IMR-90 (cell line): Measurements from ENCODE around the gene GALNT16. TPM values are rescaled to one million over a fixed set of nuclear protein-coding genes. Genes with fewer than 3 reads are reported as not detected.

Experiments used
- ATAC-seq: fragments of 200-7000 bp; cut with Tn5 transposase; 2 replicates; pipeline ENCODE4 v1.9.1; 2020; ENCODE audit warnings: low read depth, mild to moderate bottlenecking, moderate library complexity
- BruUV-seq: library from RNA; stranded (reverse); fragments of 400-500 nt; replicated peaks from 2 replicates; lab custom pipeline; 2021; lab: Mats Ljungman, UMichigan
- CTCF ChIA-PET: fragments of 300-600 bp; formaldehyde crosslinking; extraction: SDS; loops from one replicate; lab custom pipeline; 2021; ENCODE audit warnings: antibody characterized with exemption; lab: Yijun Ruan, JAX
- POLR2A ChIA-PET: fragments of 300-600 bp; sonication (Branson Sonifier 250); formaldehyde crosslinking; loops from one replicate; lab custom pipeline; 2022; ENCODE audit warnings: antibody characterized with exemption; ENCODE audit not compliant: unreplicated experiment; lab: Charles Lee
- DNase-seq: peaks from one replicate; pipeline ENCODE4 v3.0.0; 2013
- H2AFZ ChIP-seq: replicated peaks from 2 replicates; pipeline ENCODE3; 2013; ENCODE audit warnings: low read length, mild to moderate bottlenecking; ENCODE audit not compliant: poor library complexity
- H2AK5ac ChIP-seq: 2 replicates; pipeline ENCODE4 v1.6.1; 2013; ENCODE audit warnings: low read depth, low read length, inconsistent platforms
- H2AK9ac ChIP-seq: replicated peaks from 2 replicates; pipeline ENCODE3; 2013; ENCODE audit warnings: mild to moderate bottlenecking, low read depth, low read length, moderate library complexity; ENCODE audit not compliant: poor library complexity
- H2BK120ac ChIP-seq: 2 replicates; pipeline ENCODE4 v1.6.1; 2013; ENCODE audit warnings: low read depth, low read length, inconsistent platforms
- H2BK15ac ChIP-seq: 3 replicates; pipeline ENCODE4 v1.6.1; 2013; ENCODE audit warnings: low read depth, low read length, inconsistent platforms
- H2BK20ac ChIP-seq: 2 replicates; pipeline ENCODE4 v1.6.1; 2013; ENCODE audit warnings: low read depth, mild to moderate bottlenecking, inconsistent platforms, low read length, moderate library complexity
- H2BK5ac ChIP-seq: 2 replicates; pipeline ENCODE4 v1.6.1; 2013; ENCODE audit warnings: mild to moderate bottlenecking, low read depth, low read length, inconsistent platforms; ENCODE audit not compliant: poor library complexity, severe bottlenecking
- H3K14ac ChIP-seq: replicated peaks from 2 replicates; pipeline ENCODE4 v1.6.1; 2013; ENCODE audit warnings: low read depth, low read length, inconsistent platforms
- H3K18ac ChIP-seq: 2 replicates; pipeline ENCODE4 v1.6.1; 2013; ENCODE audit warnings: low read depth, low read length, control low read depth
- H3K23ac ChIP-seq: 2 replicates; pipeline ENCODE4 v1.6.1; 2013; ENCODE audit warnings: low read depth, low read length, inconsistent platforms
- H3K27ac ChIP-seq: 2 replicates; pipeline ENCODE4 v1.5.1; 2013; ENCODE audit warnings: mild to moderate bottlenecking, control low read depth, low read length; ENCODE audit not compliant: insufficient read depth
- H3K27me3 ChIP-seq: 2 replicates; pipeline ENCODE4 v1.6.1; 2013; ENCODE audit warnings: low read length; ENCODE audit not compliant: control insufficient read depth, insufficient read depth
- H3K36me3 ChIP-seq: 2 replicates; pipeline ENCODE4 v1.6.1; 2013; ENCODE audit warnings: low read length, mixed read lengths; ENCODE audit not compliant: control insufficient read depth, insufficient read depth
- H3K4ac ChIP-seq: 2 replicates; pipeline ENCODE4 v1.6.1; 2013; ENCODE audit warnings: low read depth, low read length, inconsistent platforms
- H3K4me1 ChIP-seq: 2 replicates; pipeline ENCODE4 v1.6.1; 2013; ENCODE audit warnings: low read length, mixed read lengths; ENCODE audit not compliant: control insufficient read depth, insufficient read depth
- H3K4me2 ChIP-seq: 2 replicates; pipeline ENCODE4 v1.6.1; 2013; ENCODE audit warnings: low read depth, mild to moderate bottlenecking, control low read depth, low read length, moderate library complexity
- H3K4me3 ChIP-seq: 2 replicates; pipeline ENCODE4 v1.5.1; 2013; ENCODE audit warnings: low read depth, mild to moderate bottlenecking, control low read depth, low read length, moderate library complexity; ENCODE audit not compliant: insufficient read depth
- H3K56ac ChIP-seq: 2 replicates; pipeline ENCODE4 v1.6.1; 2013; ENCODE audit warnings: low read length, inconsistent platforms; ENCODE audit not compliant: insufficient read depth; ENCODE audit errors: extremely low read depth
- H3K79me1 ChIP-seq, 2 experiments: 2 replicates each; pipeline ENCODE4 v1.6.1; 2013; ENCODE audit warnings: low read length in 2 of 2, inconsistent platforms in 1 of 2, low read depth in 1 of 2
- H3K9ac ChIP-seq: 2 replicates; pipeline ENCODE4 v1.6.1; 2013; ENCODE audit warnings: low read depth, low read length, control low read depth
- H3K9me1 ChIP-seq: 2 replicates; pipeline ENCODE4 v1.6.1; 2013; ENCODE audit warnings: low read length, inconsistent platforms; ENCODE audit not compliant: insufficient read depth
- H3K9me3 ChIP-seq: 2 replicates; pipeline ENCODE4 v1.6.1; 2013; ENCODE audit warnings: low read length; ENCODE audit not compliant: control insufficient read depth, insufficient read depth
- H4K20me1 ChIP-seq: 2 replicates; pipeline ENCODE4 v1.6.1; 2013; ENCODE audit warnings: low read length, inconsistent platforms; ENCODE audit not compliant: insufficient read depth
- H4K5ac ChIP-seq: 2 replicates; pipeline ENCODE4 v1.6.1; 2013; ENCODE audit warnings: mild to moderate bottlenecking, low read depth, low read length, control low read depth
- H4K8ac ChIP-seq, 2 experiments: 2 replicates each; pipeline ENCODE4 v1.6.1; 2013; ENCODE audit warnings: low read depth in 2 of 2, low read length in 2 of 2, control low read depth in 1 of 2, inconsistent platforms in 1 of 2
- H4K91ac ChIP-seq: 2 replicates; pipeline ENCODE4 v1.6.1; 2013; ENCODE audit warnings: low read depth, low read length, inconsistent platforms; ENCODE audit not compliant: insufficient read depth
- CEBPB ChIP-seq: IDR thresholded peaks from 2 replicates; pipeline ENCODE4 v1.6.1; 2012; ENCODE audit warnings: low read depth, low read length, improper control_type of control experiment
- FOS ChIP-seq: fragments of 150-350 bp; IDR thresholded peaks from 2 replicates; pipeline ENCODE4 v1.6.1; 2016; ENCODE audit warnings: low read depth, low read length
- MAFK ChIP-seq: IDR thresholded peaks from 2 replicates; pipeline ENCODE4 v1.6.1; 2012; ENCODE audit warnings: low read depth, low read length, improper control_type of control experiment
- NFE2L2 ChIP-seq: fragments of 150-350 bp; IDR thresholded peaks from 2 replicates; pipeline ENCODE4 v1.6.1; 2016; ENCODE audit warnings: low read depth, mild to moderate bottlenecking, low read length
- SMC3 ChIP-seq: fragments of 150-350 bp; IDR thresholded peaks from 2 replicates; pipeline ENCODE4 v1.6.1; 2016; ENCODE audit warnings: low read depth, mild to moderate bottlenecking, antibody characterized with exemption, low read length, moderate library complexity
- WGBS, 2 experiments: methylation state at CpG; one replicate each; pipeline versions ENCODE4 v1.1.5 to v1.1.7; 2013; ENCODE audit warnings: missing lambda C conversion rate in 2 of 2; ENCODE audit not compliant: insufficient read length in 1 of 2; ENCODE audit errors: extremely low coverage in 2 of 2; 5-methylcytosine and 5-hydroxymethylcytosine counted together
- dilution Hi-C: fragments of 300-500 bp; cut with HindIII; formaldehyde crosslinking; loops from one replicate; pipeline ENCODE4 v1.14.3; 2018; ENCODE audit warnings: low sequenced_read_pairs; ENCODE audit not compliant: unreplicated experiment
- in situ Hi-C: fragments of 300-500 bp; cut with MboI; formaldehyde crosslinking; loops from 3 replicates; pipeline ENCODE4 v1.14.3; 2019; ENCODE audit warnings: low sequenced_read_pairs, inconsistent platforms, mixed read lengths
- intact Hi-C: fragments of 100-400 bp; cut with micrococcal nuclease; formaldehyde crosslinking; loops from 2 replicates; pipeline ENCODE4 v1.10.0; 2022
- polyA plus RNA-seq, 3 experiments: library from polyadenylated mRNA; depleted of rRNA; stranded (reverse); fragments of >200 nt; gene quantifications; 2 replicates each; pipeline ENCODE4 v1.2.3, GENCODE V29; 2012; ENCODE audit warnings: low replicate concordance in 1 of 3
- total RNA-seq: library from RNA; depleted of rRNA; stranded (reverse); fragments of >200 nt; gene quantifications from 2 replicates; pipeline ENCODE4 v1.2.3, GENCODE V29; 2012

GALNT16 gene
- total and polyA plus RNA-seq, 2 of the 4 experiments (the other 2 are of a cell fraction), result 0.36 to 1.5 TPM

GRCh38 chr14:69252851-69253250 is 7.1 kb upstream of the GALNT16 start:
- Histone ChIP-seq H2AK9ac (no peak overlapping the region), H4K20me1 (no peaks in the 10 kb centered on the region), H3K9me3 (no peaks in the 10 kb centered on the region), H2AK5ac (no peak overlapping the region), H4K8ac (no peak overlapping the region), H3K4me3 (no peak overlapping the region), H2AFZ (no peak overlapping the region), H3K56ac (no peak overlapping the region), H3K27ac (no peak overlapping the region), H3K4ac (no peak overlapping the region), H3K27me3 (peaks cover 49% of the 10 kb centered on the region), H3K9ac (no peak overlapping the region), H3K14ac (no peak overlapping the region), H3K23ac (no peak overlapping the region), H3K4me2 (no peak overlapping the region), H4K91ac (no peak overlapping the region), H2BK120ac (no peak overlapping the region), H3K4me1 (peaks cover 2% of the 10 kb centered on the region; the same call in 1 of the 2 replicates), H3K79me1 (no peaks in the 10 kb centered on the region), H3K9me1 (no peaks in the 10 kb centered on the region), H2BK20ac (no peak overlapping the region), H2BK5ac (no peak overlapping the region), H4K5ac (no peak overlapping the region), H3K18ac (no peak overlapping the region), H2BK15ac (no peak overlapping the region), H3K36me3 (no peaks in the 10 kb centered on the region)
- CTCF ChIA-PET, result interaction anchor here (0.6 kb wide), 1 partner anchor 63 kb away, joined by 3 read pairs; no protein-coding TSS in a partner anchor
- ATAC-seq (no peak), DNase-seq (no peak)
- in situ Hi-C loops (loop anchor here (5.0 to 25.0 kb wide), 3 partner anchors 104 to 484 kb away; no protein-coding TSS in a partner anchor), dilution Hi-C loops (no loop called here), intact Hi-C loops (no loop called here)
- TF ChIP-seq NFE2L2 (no peak), CEBPB (no peak), SMC3 (no peak), FOS (no peak), MAFK (no peak)
- POLR2A ChIA-PET, result no interaction called here
- WGBS, 2 experiments, result no CpG with 5 or more reads among the region's 3 CpGs
- BruUV-seq, result no TSS peak
